Measurements from ENCODE around the gene ZNRD2. TPM values are rescaled to one million over a fixed set of nuclear protein-coding genes. Genes with fewer than 3 reads are reported as not detected.
A peak's percentile ranks its signal among the peaks of the same experiment; 100 is the strongest.

Gene ZNRD2
- total RNA-seq, 1 donor from 2014 or later: 40.9 TPM

GRCh38 chr11:65584106-65584505 lies 13.8 kb downstream of the ZNRD2 start:
- H3K36me3 Mint-ChIP-seq (ENCODE audit: low read depth): peaks cover 55% of the 10 kb centered on the region
- intact Hi-C loops (cut with micrococcal nuclease): no loop called here
- no peak for DNase-seq
- H3K9me3 Mint-ChIP-seq: no peaks in the 10 kb centered on the region
- POLR2A ChIA-PET: interaction anchor here (1.5 kb wide), 1 partner anchor 19 kb away, joined by 4 read pairs; no protein-coding TSS in a partner anchor
- no peak overlapping the region for H3K4me3 Mint-ChIP-seq
- H3K27me3 Mint-ChIP-seq: no peaks in the 10 kb centered on the region
- peaks cover 39% of the 10 kb centered on the region for H3K4me1 Mint-ChIP-seq
- no peak for TF ChIP-seq CTCF (IDR thresholded peaks at IDR 0.05)
- CTCF ChIA-PET: interaction anchor here (1.7 kb wide), 1 partner anchor 10 kb away, joined by 5 read pairs; no protein-coding TSS in a partner anchor
- H3K27ac Mint-ChIP-seq: no peak overlapping the region
- ATAC-seq (ENCODE audit: low read depth): no peak

DNA sequence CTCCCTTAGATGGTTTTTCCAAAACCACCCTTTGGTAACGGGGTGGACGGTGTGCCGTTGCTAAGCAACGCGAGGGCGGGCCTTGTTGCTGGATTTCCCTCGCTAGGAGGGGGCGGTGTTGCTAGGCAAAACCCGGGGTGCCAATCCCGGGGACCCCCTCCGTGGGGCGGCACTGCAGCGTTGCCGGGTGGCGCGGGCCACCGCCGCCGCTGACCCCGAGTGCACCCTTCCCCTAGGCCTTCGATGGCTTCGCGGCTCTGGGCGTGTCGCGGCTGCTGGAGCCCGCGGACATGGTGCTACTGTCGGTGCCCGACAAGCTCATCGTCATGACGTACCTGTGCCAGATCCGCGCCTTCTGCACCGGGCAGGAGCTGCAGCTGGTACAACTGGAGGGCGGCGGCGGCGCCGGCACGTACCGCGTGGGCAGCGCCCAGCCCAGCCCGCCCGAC lies 14.5 kb downstream of the ZNRD2 start:
- Mint-ChIP-seq H3K9me3 (no peaks in the 10 kb centered on the region), H3K27me3 (no peaks in the 10 kb centered on the region), H3K4me3 (no peak overlapping the region), H3K4me1 (peaks cover 43% of the 10 kb centered on the region), H3K36me3 (ENCODE audit: low read depth) (peaks cover 48% of the 10 kb centered on the region), H3K27ac (no peak overlapping the region)
- ChIA-PET CTCF (interaction anchor here (1.7 to 5.9 kb wide), 2 partner anchors 9 to 44 kb away, joined by 5 to 52 read pairs; no protein-coding TSS in a partner anchor), POLR2A (interaction anchor here (1.5 to 11.1 kb wide), 2 partner anchors 8 to 18 kb away, joined by 4 to 239 read pairs; partner anchors contain the start of gene EHBP1L1)
- DNase-seq: no peak
- intact Hi-C loops (cut with micrococcal nuclease): loop anchor here (5.0 kb wide), 1 partner anchor 202 kb away; the partner anchor contains the start of gene SLC25A45
- no peak for TF ChIP-seq CTCF (IDR thresholded peaks at IDR 0.05)
- ATAC-seq (ENCODE audit: low read depth): no peak

GRCh38 chr11:65585396-65586246 lies 15.3 kb downstream of the ZNRD2 start:
- intact Hi-C loops (cut with micrococcal nuclease): loop anchor here (5.0 kb wide), 1 partner anchor 203 kb away; the partner anchor contains the start of gene SLC25A45
- Mint-ChIP-seq H3K27me3 (no peaks in the 10 kb centered on the region), H3K9me3 (no peaks in the 10 kb centered on the region), H3K4me3 (no peak overlapping the region), H3K27ac (peak overlapping the region; percentile 96), H3K4me1 (peaks cover 45% of the 10 kb centered on the region), H3K36me3 (ENCODE audit: low read depth) (peaks cover 51% of the 10 kb centered on the region)
- ChIA-PET POLR2A (interaction anchor here (1.5 to 11.1 kb wide), 3 partner anchors 9 to 45 kb away, joined by 8 to 239 read pairs (median 112); partner anchors contain the start of genes EHBP1L1, FAM89B and ZNRD2), CTCF (interaction anchor here (0.7 to 5.9 kb wide), 5 partner anchors 8 to 45 kb away, joined by 3 to 52 read pairs (median 5); partner anchors contain the start of gene FAM89B)
- ATAC-seq (ENCODE audit: low read depth) (no peak), DNase-seq (no peak)
- TF ChIP-seq CTCF (IDR thresholded peaks at IDR 0.05): no peak

DNA sequence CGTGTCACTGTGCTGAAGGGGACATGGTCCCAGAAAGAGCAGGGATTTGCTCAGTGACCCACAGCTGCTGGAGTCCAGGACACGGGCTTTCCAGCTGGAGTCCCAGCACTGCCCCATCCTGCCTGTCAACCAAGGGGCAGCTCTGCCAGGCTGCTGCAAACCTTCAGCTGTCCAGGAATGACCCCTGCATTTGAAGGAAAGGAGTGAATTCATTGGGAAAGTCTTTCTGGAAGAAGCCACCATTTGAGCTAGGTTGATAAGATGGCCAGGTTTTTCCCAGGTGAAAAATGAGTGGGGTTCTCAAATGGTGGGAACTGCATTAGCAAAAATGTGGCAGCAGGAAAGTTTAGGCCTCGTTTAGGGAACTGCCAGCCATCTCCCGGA lies 16.0 kb downstream of the ZNRD2 start:
- DNase-seq (no peak), ATAC-seq (ENCODE audit: low read depth) (no peak)
- peaks cover 48% of the 10 kb centered on the region for H3K36me3 Mint-ChIP-seq (ENCODE audit: low read depth)
- ChIA-PET POLR2A (interaction anchor here (1.5 to 11.1 kb wide), 4 partner anchors 9 to 54 kb away, joined by 8 to 239 read pairs (median 69); partner anchors contain the start of genes EHBP1L1, FAM89B and ZNRD2), CTCF (interaction anchor here (0.7 to 5.9 kb wide), 4 partner anchors 10 to 45 kb away, joined by 3 to 52 read pairs (median 5); partner anchors contain the start of gene FAM89B)
- H3K9me3 Mint-ChIP-seq: no peaks in the 10 kb centered on the region
- no peaks in the 10 kb centered on the region for H3K27me3 Mint-ChIP-seq
- peak overlapping the region; percentile 96 for H3K27ac Mint-ChIP-seq
- intact Hi-C loops (cut with micrococcal nuclease): loop anchor here (5.0 kb wide), 1 partner anchor 204 kb away; the partner anchor contains the start of gene SLC25A45
- H3K4me1 Mint-ChIP-seq: peaks cover 45% of the 10 kb centered on the region
- no peak overlapping the region for H3K4me3 Mint-ChIP-seq
- TF ChIP-seq CTCF (IDR thresholded peaks at IDR 0.05): no peak
